ENCODE data around the gene ADCK1.
"Not testable (repeated sequence)": the region's sequence is repeated elsewhere in the genome, so short reads cannot be mapped to it uniquely, and the experiment has no call there.

ADCK1 gene

GRCh38 chr14:77864085-77864484, 64.2 kb downstream of the ADCK1 start:
- DNase-seq (ENCODE audit: low read depth in 3 of 3, low spot score in 1 of 3): no peak

GRCh38 chr14:77864580-77864979, 64.7 kb downstream of the ADCK1 start:
- DNase-seq (ENCODE audit: low read depth in 3 of 3, low spot score in 1 of 3): no peak

- DNase-seq (ENCODE audit: low read depth in 3 of 3, low spot score in 1 of 3): no peak
Measured at GRCh38 chr14:77865455-77865854, 65.5 kb downstream of the ADCK1 start.

- DNase-seq (ENCODE audit: low read depth in 3 of 3, low spot score in 1 of 3): no peak
Measured at GRCh38 chr14:77866932-77867331, 67.0 kb downstream of the ADCK1 start.

GRCh38 chr14:77867476-77867875, 67.6 kb downstream of the ADCK1 start:
- no peak for DNase-seq (ENCODE audit: low read depth in 3 of 3, low spot score in 1 of 3)

GRCh38 chr14:77868552-77869285, 68.8 kb downstream of the ADCK1 start:
- DNase-seq (ENCODE audit: low read depth in 3 of 3, low spot score in 1 of 3): no peak

- DNase-seq (ENCODE audit: low read depth in 3 of 3, low spot score in 1 of 3): no peak
Measured at GRCh38 chr14:77869340-77869739, 69.4 kb downstream of the ADCK1 start.

- DNase-seq (ENCODE audit: low read depth in 3 of 3, low spot score in 1 of 3): no peak
Measured at GRCh38 chr14:77870646-77871045, 70.7 kb downstream of the ADCK1 start.

- no peak for DNase-seq (ENCODE audit: low read depth in 3 of 3, low spot score in 1 of 3)
Measured at GRCh38 chr14:77872152-77872551, 72.2 kb downstream of the ADCK1 start.

GRCh38 chr14:77872983-77873382, 73.1 kb downstream of the ADCK1 start:
- no peak for DNase-seq (ENCODE audit: low read depth in 3 of 3, low spot score in 1 of 3)

- DNase-seq (ENCODE audit: low read depth in 3 of 3, low spot score in 1 of 3): no peak
Measured at GRCh38 chr14:77878783-77879182, 78.9 kb downstream of the ADCK1 start.

- no peak for DNase-seq (ENCODE audit: low read depth in 3 of 3, low spot score in 1 of 3)
Measured at GRCh38 chr14:77880056-77880455, 80.1 kb downstream of the ADCK1 start.

- no peak for DNase-seq (ENCODE audit: low read depth in 3 of 3, low spot score in 1 of 3)
Measured at GRCh38 chr14:77882098-77882497, 82.2 kb downstream of the ADCK1 start.

- no peak for DNase-seq (ENCODE audit: low read depth in 3 of 3, low spot score in 1 of 3)
Measured at GRCh38 chr14:77882636-77883035, 82.7 kb downstream of the ADCK1 start.

GRCh38 chr14:77883131-77883846, 83.4 kb downstream of the ADCK1 start:
- DNase-seq (ENCODE audit: low read depth in 3 of 3, low spot score in 1 of 3): no peak

GRCh38 chr14:77883847-77884238, 83.9 kb downstream of the ADCK1 start:
- DNase-seq (ENCODE audit: low read depth in 3 of 3, low spot score in 1 of 3): no peak

GRCh38 chr14:77885367-77885766, 85.5 kb downstream of the ADCK1 start:
- DNase-seq (ENCODE audit: low read depth in 3 of 3, low spot score in 1 of 3): no peak

- DNase-seq (ENCODE audit: low read depth in 3 of 3, low spot score in 1 of 3): no peak
Measured at GRCh38 chr14:77886010-77886409, 86.1 kb downstream of the ADCK1 start.

- not testable (repeated sequence) for DNase-seq (ENCODE audit: low read depth in 3 of 3, low spot score in 1 of 3)
Measured at GRCh38 chr14:77888903-77889302, 89.0 kb downstream of the ADCK1 start.

GRCh38 chr14:77889971-77890442, 90.1 kb downstream of the ADCK1 start:
- DNase-seq (ENCODE audit: low read depth in 3 of 3, low spot score in 1 of 3): no peak

GRCh38 chr14:77890873-77891272, 91.0 kb downstream of the ADCK1 start:
- DNase-seq (ENCODE audit: low read depth in 3 of 3, low spot score in 1 of 3): no peak

GRCh38 chr14:77892381-77892871, 92.5 kb downstream of the ADCK1 start:
- DNase-seq (ENCODE audit: low read depth in 3 of 3, low spot score in 1 of 3): no peak

All from stimulated activated CD4-positive, alpha-beta T cell treated with anti-CD3 and anti-CD28 coated beads, TNF-alpha, amount 100 ng/mL, for 1 hour (primary cell).